GM18867 (cell line): Measurements from ENCODE around the gene OSBPL5.
"Not testable (repeated sequence)": the region's sequence is repeated elsewhere in the genome, so short reads cannot be mapped to it uniquely, and the experiment has no call there.

ENCODE experiments used
- ATAC-seq: cut with Tn5 transposase; IDR thresholded peaks from one replicate; pipeline ENCODE4 v1.9.1; 2021; ENCODE audit warnings: mild to moderate bottlenecking, moderate library complexity; ENCODE audit not compliant: unreplicated experiment

OSBPL5 gene

GRCh38 chr11:3089236-3090061, 75.7 kb downstream of the OSBPL5 start:
- no peak for ATAC-seq

- no peak for ATAC-seq
These were observed 76.3 kb downstream of the OSBPL5 start for GRCh38 chr11:3088806-3089205.

GRCh38 chr11:3087821-3088800, 77.0 kb downstream of the OSBPL5 start:
- ATAC-seq = no peak

- ATAC-seq = no peak
These were observed 77.7 kb downstream of the OSBPL5 start for GRCh38 chr11:3087373-3087772.

- no peak for ATAC-seq
These were observed 78.4 kb downstream of the OSBPL5 start for GRCh38 chr11:3086671-3087150.

GRCh38 chr11:3086114-3086513, 79.0 kb downstream of the OSBPL5 start:
- no peak for ATAC-seq

GRCh38 chr11:3085052-3085451, 80.1 kb downstream of the OSBPL5 start:
- ATAC-seq = no peak

GRCh38 chr11:3083321-3083720, 81.8 kb downstream of the OSBPL5 start:
- ATAC-seq = no peak

- no peak for ATAC-seq
These were observed 83.7 kb downstream of the OSBPL5 start for GRCh38 chr11:3081386-3081751.

- no peak for ATAC-seq
These were observed 84.3 kb downstream of the OSBPL5 start for GRCh38 chr11:3080733-3081385.

GRCh38 chr11:3080104-3080503, 85.0 kb downstream of the OSBPL5 start:
- ATAC-seq = no peak

- no peak for ATAC-seq
These were observed 87.2 kb downstream of the OSBPL5 start for GRCh38 chr11:3077846-3078440.

- no peak for ATAC-seq
These were observed 87.8 kb downstream of the OSBPL5 start for GRCh38 chr11:3077189-3077836.

GRCh38 chr11:3074912-3075589, 90.1 kb downstream of the OSBPL5 start:
- no peak for ATAC-seq

- no peak for ATAC-seq
These were observed 92.1 kb downstream of the OSBPL5 start for GRCh38 chr11:3073029-3073435.

- ATAC-seq = no peak
These were observed 95.7 kb downstream of the OSBPL5 start for GRCh38 chr11:3069425-3069824.

- ATAC-seq = not testable (repeated sequence)
These were observed 98.8 kb downstream of the OSBPL5 start for GRCh38 chr11:3066308-3066707.

- ATAC-seq = not testable (repeated sequence)
These were observed 100.4 kb downstream of the OSBPL5 start for GRCh38 chr11:3064709-3065108.

GRCh38 chr11:3063876-3064275, 101.2 kb downstream of the OSBPL5 start:
- not testable (repeated sequence) for ATAC-seq

GRCh38 chr11:3063432-3063831, 101.7 kb downstream of the OSBPL5 start:
- ATAC-seq = not testable (repeated sequence)
